NOMO-1 treated with dmso at 0.1 percent for 144 hours (cell line): ENCODE data around the gene SHH.
A peak's percentile ranks its signal among the peaks of the same experiment; 100 is the strongest.
"Not testable (repeated sequence)": the region's sequence is repeated elsewhere in the genome, so short reads cannot be mapped to it uniquely, and the experiment has no call there.

Source experiments
- DNase-seq: peaks from one replicate; lab custom pipeline; 2025; ENCODE audit not compliant: unreplicated experiment; lab: John Stamatoyannopoulos, UW

Gene SHH

GRCh38 chr7:155820788-155821187 lies 8.5 kb upstream of the SHH start:
- no peak for DNase-seq

GRCh38 chr7:155820246-155820645 lies 8.0 kb upstream of the SHH start:
- DNase-seq: no peak

GRCh38 chr7:155819186-155819585 lies 6.9 kb upstream of the SHH start:
- no peak for DNase-seq

GRCh38 chr7:155818820-155819168 lies 6.5 kb upstream of the SHH start:
- no peak for DNase-seq

GRCh38 chr7:155818154-155818819 lies 6.0 kb upstream of the SHH start:
- DNase-seq: no peak

GRCh38 chr7:155817515-155817914 lies 5.3 kb upstream of the SHH start:
- DNase-seq: not testable (repeated sequence)

GRCh38 chr7:155816996-155817395 lies 4.7 kb upstream of the SHH start:
- no peak for DNase-seq

GRCh38 chr7:155816192-155816508 lies 3.9 kb upstream of the SHH start:
- DNase-seq: no peak

GRCh38 chr7:155815332-155816191 lies 3.3 kb upstream of the SHH start:
- peak; percentile 9 for DNase-seq

- no peak for DNase-seq
Measured at GRCh38 chr7:155814316-155815276, 2.3 kb upstream of the SHH start.

GRCh38 chr7:155813546-155814315 lies 1.5 kb upstream of the SHH start:
- DNase-seq: no peak

- DNase-seq: no peak
Measured at GRCh38 chr7:155813125-155813524, 862 bp upstream of the SHH start.

GRCh38 chr7:155811560-155811894 lies 736 bp downstream of the SHH start:
- DNase-seq: no peak

GRCh38 chr7:155810770-155811559 lies 1.3 kb downstream of the SHH start:
- DNase-seq: no peak

- no peak for DNase-seq
Measured at GRCh38 chr7:155809947-155810769, 2.1 kb downstream of the SHH start.

- no peak for DNase-seq
Measured at GRCh38 chr7:155809332-155809946, 2.8 kb downstream of the SHH start.

GRCh38 chr7:155808549-155809331 lies 3.5 kb downstream of the SHH start:
- DNase-seq: no peak
